AG09309 (cell line): ENCODE measurements around the gene EIF4E3.

Experiments used
- DNase-seq: peaks from one replicate; pipeline ENCODE4 v3.0.0-alpha.2; 2010; ENCODE audit warnings: low read depth
- H3K4me3 ChIP-seq: 2 replicates; pipeline ENCODE4 v1.5.1; 2011; ENCODE audit warnings: mild to moderate bottlenecking, low read depth, low read length, moderate library complexity; ENCODE audit not compliant: control insufficient read depth
- CTCF ChIP-seq: IDR thresholded peaks from 2 replicates; pipeline ENCODE4 v1.5.1; 2011; ENCODE audit warnings: mild to moderate bottlenecking, low read depth, low read length, inconsistent platforms; ENCODE audit not compliant: insufficient read depth, control insufficient read depth; ENCODE audit errors: missing control alignments

Gene EIF4E3

GRCh38 chr3:71724584-71725270 is 475 bp downstream of the EIF4E3 start:
- DNase-seq = no peak
- peak overlapping the region; percentile 56 for H3K4me3 ChIP-seq
- no peak for TF ChIP-seq CTCF

GRCh38 chr3:71724171-71724453 is 1.1 kb downstream of the EIF4E3 start:
- TF ChIP-seq CTCF = no peak
- H3K4me3 ChIP-seq = no peak overlapping the region
- DNase-seq = no peak

GRCh38 chr3:71723452-71724170 is 1.6 kb downstream of the EIF4E3 start:
- no peak for DNase-seq
- no peak overlapping the region for H3K4me3 ChIP-seq
- TF ChIP-seq CTCF = no peak

- H3K4me3 ChIP-seq = no peak overlapping the region
- no peak for DNase-seq
- TF ChIP-seq CTCF = no peak
Measured at GRCh38 chr3:71722693-71723092, 2.5 kb downstream of the EIF4E3 start.

GRCh38 chr3:71721651-71722157 is 3.5 kb downstream of the EIF4E3 start:
- no peak for DNase-seq
- no peak overlapping the region for H3K4me3 ChIP-seq
- no peak for TF ChIP-seq CTCF

- TF ChIP-seq CTCF = no peak
- no peak overlapping the region for H3K4me3 ChIP-seq
- no peak for DNase-seq
Measured at GRCh38 chr3:71721002-71721401, 4.2 kb downstream of the EIF4E3 start.
